NCI-H69 (cell line): Measurements from ENCODE around the gene STT3A.

Source experiments
- DNase-seq: peaks from one replicate; lab custom pipeline; 2025; lab: John Stamatoyannopoulos, UW

STT3A gene

GRCh38 chr11:125588505-125588904 lies 4.1 kb upstream of the STT3A start:
- peak; percentile 41 for DNase-seq

- peak; percentile 76 for DNase-seq
Observed at GRCh38 chr11:125591649-125592304, 875 bp upstream of the STT3A start.

- DNase-seq, result peak; percentile 82
Observed at GRCh38 chr11:125593114-125593820, 615 bp downstream of the STT3A start.

- DNase-seq, result no peak
Observed at GRCh38 chr11:125594958-125595357, 2.3 kb downstream of the STT3A start.

GRCh38 chr11:125600663-125601062 lies 8.0 kb downstream of the STT3A start:
- no peak for DNase-seq

- no peak for DNase-seq
Observed at GRCh38 chr11:125603207-125603606, 10.6 kb downstream of the STT3A start.

- DNase-seq, result peak; percentile 13
Observed at GRCh38 chr11:125605417-125605816, 12.8 kb downstream of the STT3A start.

GRCh38 chr11:125609545-125609944 lies 16.9 kb downstream of the STT3A start:
- no peak for DNase-seq

- no peak for DNase-seq
Observed at GRCh38 chr11:125618383-125618782, 25.7 kb downstream of the STT3A start.

- peak; percentile 4 for DNase-seq
Observed at GRCh38 chr11:125621995-125622394, 29.3 kb downstream of the STT3A start.

- DNase-seq, result no peak
Observed at GRCh38 chr11:125623064-125623463, 30.4 kb downstream of the STT3A start.

GRCh38 chr11:125624756-125625213 lies 32.1 kb downstream of the STT3A start, which contains the start of gene CHEK1:
Gene CHEK1, plus strand, starts transcription at chr11:125625163. Its CDS starts 1,606 bp downstream, at chr11:125626769.
- DNase-seq, result no peak

- DNase-seq, result no peak
Observed at GRCh38 chr11:125625225-125625629, 32.6 kb downstream of the STT3A start.

GRCh38 chr11:125625630-125626287 lies 33.1 kb downstream of the STT3A start:
- peak; percentile 98 for DNase-seq

GRCh38 chr11:125626288-125626950 lies 33.8 kb downstream of the STT3A start:
- peak; percentile 97 for DNase-seq

GRCh38 chr11:125627236-125627910 lies 34.7 kb downstream of the STT3A start:
- DNase-seq, result no peak

- no peak for DNase-seq
Observed at GRCh38 chr11:125637840-125638239, 45.2 kb downstream of the STT3A start.

GRCh38 chr11:125638315-125638714 lies 45.7 kb downstream of the STT3A start:
- DNase-seq, result no peak

GRCh38 chr11:125645871-125646270 lies 53.2 kb downstream of the STT3A start:
- no peak for DNase-seq

GRCh38 chr11:125649465-125650166 lies 57.0 kb downstream of the STT3A start:
- DNase-seq, result no peak

GRCh38 chr11:125662689-125663088 lies 70.0 kb downstream of the STT3A start:
- DNase-seq, result no peak
